Measurements from ENCODE around the gene DMPK. TPM values are rescaled to one million over a fixed set of nuclear protein-coding genes. Genes with fewer than 3 reads are reported as not detected.
"Not testable (repeated sequence)": the region's sequence is repeated elsewhere in the genome, so short reads cannot be mapped to it uniquely, and the experiment has no call there.

DMPK gene
- total and polyA plus RNA-seq, 8 donors: 27.0 to 293 (median 39.5) TPM

DNA sequence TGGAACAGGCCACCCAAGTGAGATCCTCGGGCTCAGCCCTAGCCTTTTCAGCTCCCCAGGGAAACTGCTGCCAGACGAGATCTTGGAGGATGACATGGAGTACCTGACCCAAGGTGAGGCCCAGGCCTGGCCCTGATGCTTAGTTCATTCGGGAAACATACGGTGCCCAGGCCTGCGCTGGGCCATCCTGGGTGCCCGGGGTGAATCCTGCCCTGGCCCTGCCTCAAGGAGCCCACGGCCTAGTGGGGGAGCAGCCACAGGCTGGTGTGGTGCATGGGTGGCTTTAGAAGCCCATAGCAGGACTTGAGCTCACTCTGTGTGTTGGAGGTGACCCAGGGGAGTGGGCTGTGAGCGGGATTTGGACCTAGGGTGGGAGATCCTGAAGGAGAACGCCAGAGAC is 23.4 kb downstream of the DMPK start:
- FAIRE-seq: no peak
- no peak for DNase-seq

DNA sequence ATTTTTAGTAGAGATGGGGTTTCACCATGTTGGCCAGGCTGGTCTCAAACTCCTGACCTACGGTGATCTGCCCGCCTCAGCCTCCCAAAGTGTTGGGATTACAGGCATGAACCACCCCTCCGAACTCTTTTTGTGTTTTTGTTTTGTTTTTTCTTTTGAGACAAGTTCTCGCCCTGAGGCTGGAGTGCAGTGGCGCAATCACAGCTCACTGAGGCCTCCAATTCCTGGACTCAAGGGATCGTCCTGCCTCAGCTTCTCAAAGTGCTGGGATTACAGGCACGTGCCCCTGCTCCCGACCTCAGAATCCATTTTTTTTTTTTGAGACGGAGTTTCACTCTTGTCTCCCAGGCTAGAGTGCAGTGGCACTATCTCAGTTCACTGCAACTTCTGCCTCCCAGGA is 24.6 kb downstream of the DMPK start:
- no peak for ATAC-seq
- Histone ChIP-seq H3K27me3 (no peaks in the 10 kb centered on the region), H3K4me1 (no peaks in the 10 kb centered on the region), H3K27ac (no peak overlapping the region), H3K9me3 (no peaks in the 10 kb centered on the region), H3K4me3 (no peak overlapping the region), H3K36me3 (no peaks in the 10 kb centered on the region)
- no peak for DNase-seq
- TF ChIP-seq, protein P1, sequence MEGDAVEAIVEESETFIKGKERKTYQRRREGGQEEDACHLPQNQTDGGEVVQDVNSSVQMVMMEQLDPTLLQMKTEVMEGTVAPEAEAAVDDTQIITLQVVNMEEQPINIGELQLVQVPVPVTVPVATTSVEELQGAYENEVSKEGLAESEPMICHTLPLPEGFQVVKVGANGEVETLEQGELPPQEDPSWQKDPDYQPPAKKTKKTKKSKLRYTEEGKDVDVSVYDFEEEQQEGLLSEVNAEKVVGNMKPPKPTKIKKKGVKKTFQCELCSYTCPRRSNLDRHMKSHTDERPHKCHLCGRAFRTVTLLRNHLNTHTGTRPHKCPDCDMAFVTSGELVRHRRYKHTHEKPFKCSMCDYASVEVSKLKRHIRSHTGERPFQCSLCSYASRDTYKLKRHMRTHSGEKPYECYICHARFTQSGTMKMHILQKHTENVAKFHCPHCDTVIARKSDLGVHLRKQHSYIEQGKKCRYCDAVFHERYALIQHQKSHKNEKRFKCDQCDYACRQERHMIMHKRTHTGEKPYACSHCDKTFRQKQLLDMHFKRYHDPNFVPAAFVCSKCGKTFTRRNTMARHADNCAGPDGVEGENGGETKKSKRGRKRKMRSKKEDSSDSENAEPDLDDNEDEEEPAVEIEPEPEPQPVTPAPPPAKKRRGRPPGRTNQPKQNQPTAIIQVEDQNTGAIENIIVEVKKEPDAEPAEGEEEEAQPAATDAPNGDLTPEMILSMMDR (IDR thresholded peaks at IDR 0.05): no peak
- FAIRE-seq: no peak
- intact Hi-C loops (cut with DNase I): no loop called here
- WGBS, 2 donors: 80 to 84% methylated on average over 9 of the region's 9 CpGs

More for the DNA sequence above, 23.4 kb downstream of the DMPK start:
- H3K27me3 ChIP-seq: no peaks in the 10 kb centered on the region
- ATAC-seq: no peak
- TF ChIP-seq, protein P1 (IDR thresholded peaks at IDR 0.05): no peak
- intact Hi-C loops (cut with DNase I): no loop called here
- no peak overlapping the region for H3K4me3 ChIP-seq
- H3K36me3 ChIP-seq: no peaks in the 10 kb centered on the region
- 78 to 85% methylated on average over 9 of the region's 9 CpGs for WGBS, 2 donors
- H3K9me3 ChIP-seq: no peaks in the 10 kb centered on the region
- H3K27ac ChIP-seq: no peak overlapping the region
- H3K4me1 ChIP-seq: no peaks in the 10 kb centered on the region

DNA sequence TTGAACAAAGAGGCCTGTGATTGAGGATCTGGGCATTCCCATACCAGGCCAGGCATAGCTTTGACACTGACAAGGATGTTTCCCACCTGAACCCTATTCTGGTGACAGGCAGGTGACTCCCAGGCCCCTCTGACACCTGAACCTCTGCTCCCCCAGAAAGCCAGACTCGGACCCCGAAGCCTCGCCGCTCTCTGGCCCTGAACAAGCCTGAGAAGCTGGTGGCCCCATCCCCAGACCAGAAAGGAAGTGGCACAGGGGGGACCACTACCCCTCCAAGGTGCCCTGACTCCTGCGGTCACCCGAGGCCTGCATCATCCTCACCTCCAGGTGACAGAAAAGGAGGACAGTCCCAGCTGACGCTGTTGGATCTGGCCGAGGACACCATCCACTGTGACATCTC is 28.0 kb downstream of the DMPK start:
- no peak for ATAC-seq
- H3K4me1 ChIP-seq: no peaks in the 10 kb centered on the region

DNA sequence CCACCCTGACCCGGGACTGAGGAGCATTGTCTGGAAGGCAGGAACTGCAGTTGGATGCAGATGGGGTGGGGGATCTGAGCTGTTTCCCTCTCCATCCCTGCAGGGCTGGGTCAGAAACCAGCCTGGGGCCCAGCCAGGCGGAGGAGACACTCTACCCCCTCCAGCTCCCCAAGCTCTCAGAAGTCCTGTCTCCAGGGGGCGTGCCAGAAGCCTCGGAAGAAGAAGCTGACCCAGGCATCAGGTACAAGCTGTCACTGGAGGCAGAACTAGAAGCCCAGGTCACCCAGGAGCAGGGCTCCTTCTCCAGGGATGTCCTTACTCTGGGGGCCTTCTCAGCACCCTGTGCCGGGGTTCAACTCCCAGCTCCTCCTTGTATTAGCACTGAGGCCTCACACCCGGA is 28.7 kb downstream of the DMPK start:
- H3K27me3 ChIP-seq: no peaks in the 10 kb centered on the region
- ATAC-seq (no peak), FAIRE-seq (no peak), DNase-seq (no peak)
- H3K36me3 ChIP-seq: no peaks in the 10 kb centered on the region
- H3K4me1 ChIP-seq: no peaks in the 10 kb centered on the region
- H3K9me3 ChIP-seq: no peaks in the 10 kb centered on the region
- intact Hi-C loops (cut with DNase I): no loop called here
- WGBS, 2 donors: 63% methylated on average over 6 of the region's 6 CpGs
- H3K4me3 ChIP-seq: no peak overlapping the region
- TF ChIP-seq, protein P1 (IDR thresholded peaks at IDR 0.05): no peak
- no peak overlapping the region for H3K27ac ChIP-seq

More for the DNA sequence above, 28.0 kb downstream of the DMPK start:
- no peak for FAIRE-seq
- no peak for DNase-seq
- intact Hi-C loops (cut with DNase I): no loop called here
- 88 to 93% methylated on average over 8 of the region's 8 CpGs for WGBS, 2 donors
- H3K36me3 ChIP-seq: no peaks in the 10 kb centered on the region
- H3K9me3 ChIP-seq: no peaks in the 10 kb centered on the region
- no peaks in the 10 kb centered on the region for H3K27me3 ChIP-seq
- H3K4me3 ChIP-seq: no peak overlapping the region
- TF ChIP-seq, protein P1 (IDR thresholded peaks at IDR 0.05): no peak
- H3K27ac ChIP-seq: no peak overlapping the region

DNA sequence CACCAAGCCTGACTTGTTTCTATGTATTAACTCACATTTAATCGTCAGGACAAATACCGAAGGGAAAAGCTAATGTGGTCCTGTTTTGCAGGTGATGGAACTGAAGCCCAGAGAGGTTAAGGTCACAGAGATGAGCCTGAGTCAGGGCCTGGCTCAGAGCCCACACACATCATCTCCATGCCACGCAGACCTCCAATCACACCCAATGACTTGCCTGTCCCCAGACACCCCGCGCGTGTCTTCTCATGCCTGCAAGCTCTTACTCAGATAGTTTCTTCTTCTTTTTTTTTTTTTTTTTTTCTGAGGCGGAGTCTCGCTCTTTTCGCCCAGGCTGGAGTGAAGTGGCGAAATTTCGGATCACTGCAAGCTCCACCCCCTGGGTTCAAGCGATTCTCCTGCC is 29.7 kb downstream of the DMPK start:
- no peak overlapping the region for H3K27ac ChIP-seq
- no peaks in the 10 kb centered on the region for H3K4me1 ChIP-seq
- FAIRE-seq (no peak), DNase-seq (no peak), ATAC-seq (no peak)
- no peaks in the 10 kb centered on the region for H3K27me3 ChIP-seq
- no peaks in the 10 kb centered on the region for H3K36me3 ChIP-seq
- TF ChIP-seq, protein P1 (IDR thresholded peaks at IDR 0.05): no peak
- no peak overlapping the region for H3K4me3 ChIP-seq
- intact Hi-C loops (cut with DNase I): no loop called here
- no peaks in the 10 kb centered on the region for H3K9me3 ChIP-seq
- WGBS, 2 donors: 93 to 96% methylated on average over 12 of the region's 12 CpGs

DNA sequence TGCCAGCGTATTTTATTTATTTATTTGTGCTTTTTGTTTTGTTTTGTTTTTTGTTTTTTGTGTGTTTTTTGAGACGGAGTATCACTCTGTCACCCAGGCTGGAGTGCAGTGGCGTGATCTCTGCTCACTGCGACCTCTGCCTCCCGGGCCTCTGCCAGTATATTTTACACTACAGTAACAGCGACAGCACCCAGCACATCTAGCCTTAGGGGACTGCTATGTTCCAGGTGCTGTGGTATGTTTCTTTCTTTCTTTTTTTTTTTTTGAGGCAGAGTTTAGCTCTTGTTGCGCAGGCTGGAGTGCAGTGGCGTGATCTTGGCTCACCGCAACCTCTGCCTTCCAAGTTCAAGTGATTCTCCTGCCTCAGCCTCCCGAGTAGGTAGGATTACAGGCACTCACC is 30.8 kb downstream of the DMPK start:
- H3K4me3 ChIP-seq; H3K27ac ChIP-seq; intact Hi-C loops (cut with DNase I); H3K4me1 ChIP-seq; H3K27me3 ChIP-seq; H3K9me3 ChIP-seq; FAIRE-seq; ATAC-seq; H3K36me3 ChIP-seq; DNase-seq: not testable (repeated sequence)
- WGBS, 2 donors: 85 to 89% methylated on average over 10 of the region's 10 CpGs

All from pancreas (tissue), 10 donors.